Measurements from ENCODE around the gene OBSCN. TPM values are rescaled to one million over a fixed set of nuclear protein-coding genes. Genes with fewer than 3 reads are reported as not detected.

Gene OBSCN
- total and polyA plus RNA-seq, 2 donors (not counting 1 experiment from before 2014, with no cell fraction given) = 10.0 to 63.9 TPM

DNA sequence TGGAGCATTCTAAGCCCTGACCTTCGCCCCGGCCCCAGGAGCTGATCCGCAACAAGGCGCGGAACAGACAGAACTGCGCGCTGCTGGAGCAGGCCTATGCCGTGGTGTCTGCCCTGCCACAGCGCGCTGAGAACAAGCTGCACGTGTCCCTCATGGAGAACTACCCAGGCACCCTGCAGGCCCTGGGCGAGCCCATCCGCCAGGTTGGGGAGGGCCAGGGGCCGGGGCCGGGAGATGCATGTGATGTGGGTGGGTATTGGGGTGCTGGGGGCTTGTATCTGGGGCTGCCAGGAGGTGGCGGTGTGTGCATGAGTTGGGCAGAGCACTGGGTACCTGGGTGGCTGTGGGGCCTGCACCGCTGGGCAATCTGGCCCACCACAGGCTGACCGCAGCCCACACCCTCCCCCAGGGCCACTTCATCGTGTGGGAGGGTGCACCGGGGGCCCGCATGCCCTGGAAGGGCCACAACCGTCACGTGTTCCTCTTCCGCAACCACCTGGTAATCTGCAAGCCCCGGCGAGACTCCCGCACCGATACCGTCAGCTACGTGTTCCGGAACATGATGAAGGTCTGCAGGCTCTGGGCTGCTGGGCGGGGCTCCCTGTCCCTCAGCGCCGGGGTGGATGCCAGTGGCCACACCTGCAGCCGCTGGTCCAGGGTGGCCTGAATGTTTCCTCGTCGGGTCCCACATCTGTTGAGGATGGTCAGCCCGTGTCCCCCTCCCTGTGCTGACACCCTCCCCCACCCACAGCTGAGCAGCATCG, 133.0 kb downstream of the OBSCN start:
- Histone ChIP-seq H3K9ac (ENCODE audit: low read length) (no peak overlapping the region), H2AFZ (ENCODE audit: insufficient read depth, low read depth, low read length, poor library complexity, severe bottlenecking) (no peak overlapping the region), H3K27ac (ENCODE audit: low read length in 2 of 2) (no peak overlapping the region), H3K27me3 (replicated peaks in 1 of 4; ENCODE audit: control extremely low read depth in 1 of 4, control insufficient read depth in 3 of 4, insufficient read depth in 4 of 4, low read length in 3 of 4) (no peaks in the 10 kb centered on the region), H3K36me3 (replicated peaks in 1 of 2; ENCODE audit: control extremely low read depth in 1 of 2, control insufficient read depth in 1 of 2, extremely low read depth in 1 of 2, insufficient read depth in 2 of 2, low read length in 1 of 2) (peaks cover 0 to 2% of the 10 kb centered on the region in 2 experiments), H3K4me2 (replicated peaks; ENCODE audit: low read depth, low read length, poor library complexity, severe bottlenecking) (no peak overlapping the region), H3K4me1 (ENCODE audit: control insufficient read depth in 2 of 2, insufficient read depth in 2 of 2, low read length in 2 of 2) (no peaks in the 10 kb centered on the region), H4K20me1 (ENCODE audit: control insufficient read depth, insufficient read depth, low read length, poor library complexity, severe bottlenecking) (no peaks in the 10 kb centered on the region), H3K4me3 (ENCODE audit: control extremely low read depth in 1 of 5, extremely low read depth in 1 of 5, insufficient read depth in 1 of 5, low read depth in 2 of 5, low read length in 4 of 5) (no peak overlapping the region), H3K79me2 (ENCODE audit: control insufficient read depth, insufficient read depth, low read length) (no peaks in the 10 kb centered on the region), H3K9me3 (ENCODE audit: control extremely low read depth in 1 of 3, control insufficient read depth in 2 of 3, insufficient read depth in 1 of 3, low read length in 2 of 3) (peaks cover 0 to 16% (median 5%) of the 10 kb centered on the region in 3 donors)
- 91% methylated on average over 33 of the region's 39 CpGs for WGBS (ENCODE audit: insufficient coverage)
- ATAC-seq (ENCODE audit: low read depth) = no peak
- intact Hi-C loops (cut with micrococcal nuclease) = no loop called here
- H3K4me1 Mint-ChIP-seq = no peaks in the 10 kb centered on the region
- POLR2A ChIA-PET = no interaction called here
- H3K9me3 Mint-ChIP-seq (ENCODE audit: insufficient read depth) = peaks cover 5% of the 10 kb centered on the region
- DNase-seq = no peak
- H3K27ac Mint-ChIP-seq = no peak overlapping the region
- no peak overlapping the region for H3K4me3 Mint-ChIP-seq
- no peaks in the 10 kb centered on the region for H3K27me3 Mint-ChIP-seq
- TF ChIP-seq EZH2 (IDR thresholded peaks at IDR 0.05; ENCODE audit: borderline replicate concordance, insufficient read depth, low read depth, low read length, poor library complexity, severe bottlenecking) = no peak
- TF ChIP-seq, protein P1, sequence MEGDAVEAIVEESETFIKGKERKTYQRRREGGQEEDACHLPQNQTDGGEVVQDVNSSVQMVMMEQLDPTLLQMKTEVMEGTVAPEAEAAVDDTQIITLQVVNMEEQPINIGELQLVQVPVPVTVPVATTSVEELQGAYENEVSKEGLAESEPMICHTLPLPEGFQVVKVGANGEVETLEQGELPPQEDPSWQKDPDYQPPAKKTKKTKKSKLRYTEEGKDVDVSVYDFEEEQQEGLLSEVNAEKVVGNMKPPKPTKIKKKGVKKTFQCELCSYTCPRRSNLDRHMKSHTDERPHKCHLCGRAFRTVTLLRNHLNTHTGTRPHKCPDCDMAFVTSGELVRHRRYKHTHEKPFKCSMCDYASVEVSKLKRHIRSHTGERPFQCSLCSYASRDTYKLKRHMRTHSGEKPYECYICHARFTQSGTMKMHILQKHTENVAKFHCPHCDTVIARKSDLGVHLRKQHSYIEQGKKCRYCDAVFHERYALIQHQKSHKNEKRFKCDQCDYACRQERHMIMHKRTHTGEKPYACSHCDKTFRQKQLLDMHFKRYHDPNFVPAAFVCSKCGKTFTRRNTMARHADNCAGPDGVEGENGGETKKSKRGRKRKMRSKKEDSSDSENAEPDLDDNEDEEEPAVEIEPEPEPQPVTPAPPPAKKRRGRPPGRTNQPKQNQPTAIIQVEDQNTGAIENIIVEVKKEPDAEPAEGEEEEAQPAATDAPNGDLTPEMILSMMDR (IDR thresholded peaks at IDR 0.05) = no peak
- CTCF ChIA-PET = no interaction called here

- CTCF ChIA-PET = no interaction called here
- POLR2A ChIA-PET = no interaction called here
- Histone ChIP-seq H3K27me3 (replicated peaks in 1 of 4; ENCODE audit: control extremely low read depth in 1 of 4, control insufficient read depth in 3 of 4, insufficient read depth in 4 of 4, low read length in 3 of 4) (no peaks in the 10 kb centered on the region), H3K9me3 (ENCODE audit: control extremely low read depth in 1 of 3, control insufficient read depth in 2 of 3, insufficient read depth in 1 of 3, low read length in 2 of 3) (peaks cover 0 to 17% (median 5%) of the 10 kb centered on the region in 3 donors), H3K4me3 (ENCODE audit: control extremely low read depth in 1 of 5, extremely low read depth in 1 of 5, insufficient read depth in 1 of 5, low read depth in 2 of 5, low read length in 4 of 5) (no peak overlapping the region), H4K20me1 (ENCODE audit: control insufficient read depth, insufficient read depth, low read length, poor library complexity, severe bottlenecking) (no peaks in the 10 kb centered on the region), H3K36me3 (replicated peaks in 1 of 2; ENCODE audit: control extremely low read depth in 1 of 2, control insufficient read depth in 1 of 2, extremely low read depth in 1 of 2, insufficient read depth in 2 of 2, low read length in 1 of 2) (peaks cover 0 to 2% of the 10 kb centered on the region in 2 experiments), H2AFZ (ENCODE audit: insufficient read depth, low read depth, low read length, poor library complexity, severe bottlenecking) (no peak overlapping the region), H3K4me2 (replicated peaks; ENCODE audit: low read depth, low read length, poor library complexity, severe bottlenecking) (no peak overlapping the region), H3K79me2 (ENCODE audit: control insufficient read depth, insufficient read depth, low read length) (no peaks in the 10 kb centered on the region), H3K27ac (ENCODE audit: low read length in 2 of 2) (no peak overlapping the region), H3K9ac (ENCODE audit: low read length) (no peak overlapping the region), H3K4me1 (ENCODE audit: control insufficient read depth in 2 of 2, insufficient read depth in 2 of 2, low read length in 2 of 2) (no peaks in the 10 kb centered on the region)
- Mint-ChIP-seq H3K4me3 (no peak overlapping the region), H3K27me3 (no peaks in the 10 kb centered on the region), H3K4me1 (no peaks in the 10 kb centered on the region), H3K27ac (no peak overlapping the region), H3K9me3 (ENCODE audit: insufficient read depth) (peaks cover 5% of the 10 kb centered on the region)
- intact Hi-C loops (cut with micrococcal nuclease) = no loop called here
- DNase-seq (no peak), ATAC-seq (ENCODE audit: low read depth) (no peak)
- 96% methylated on average over 16 of the region's 17 CpGs for WGBS (ENCODE audit: insufficient coverage)
- TF ChIP-seq, protein P1 (IDR thresholded peaks at IDR 0.05) = no peak
- TF ChIP-seq EZH2 (IDR thresholded peaks at IDR 0.05; ENCODE audit: borderline replicate concordance, insufficient read depth, low read depth, low read length, poor library complexity, severe bottlenecking) = no peak
Measured at GRCh38 chr1:228341450-228341813, 133.6 kb downstream of the OBSCN start.
